ENCODE results near the gene UNC93A.
"Not testable (repeated sequence)": the region's sequence is repeated elsewhere in the genome, so short reads cannot be mapped to it uniquely, and the experiment has no call there.

UNC93A gene

DNA sequence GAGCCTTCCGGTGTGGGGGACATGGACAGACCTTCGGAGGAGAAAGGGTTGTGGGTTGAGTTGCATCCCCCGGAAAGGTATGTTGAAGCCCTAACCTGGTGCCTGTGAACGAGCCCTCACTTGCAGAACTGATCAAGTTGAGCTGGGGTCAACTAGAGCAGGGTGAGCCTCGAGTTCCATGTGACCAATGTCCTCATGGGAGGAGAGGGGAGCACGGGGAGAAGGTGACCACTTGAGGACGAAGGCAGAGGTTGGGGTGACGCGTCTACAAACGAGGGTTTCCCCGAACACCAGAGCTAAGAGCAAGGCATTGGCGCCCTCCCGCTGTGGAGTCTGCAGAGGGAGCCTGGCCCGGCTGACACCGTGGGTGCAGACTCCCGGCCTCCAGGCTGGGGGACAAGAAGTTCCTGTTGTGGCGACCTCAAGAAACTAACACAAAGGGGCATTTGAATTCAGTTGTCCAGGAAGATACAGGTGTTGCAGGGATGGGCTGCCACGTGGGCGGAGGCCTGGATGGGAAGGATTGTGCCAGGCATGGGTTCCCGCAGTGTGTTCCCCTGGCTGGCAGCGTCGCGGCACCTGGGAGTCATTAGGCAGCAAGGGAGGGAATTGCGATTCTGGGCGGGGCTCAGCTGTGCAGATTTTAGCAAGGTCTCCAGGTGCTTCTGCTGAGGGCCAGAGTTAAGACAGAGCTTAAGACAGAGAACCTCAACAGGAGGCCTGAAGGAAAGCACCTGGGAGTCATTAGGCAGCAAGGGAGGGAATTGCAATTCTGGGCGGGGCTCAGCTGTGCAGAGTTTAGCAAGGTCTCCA, 20.4 kb upstream of the UNC93A start:
- DNase-seq (ENCODE audit: low spot score), result no peak

DNA sequence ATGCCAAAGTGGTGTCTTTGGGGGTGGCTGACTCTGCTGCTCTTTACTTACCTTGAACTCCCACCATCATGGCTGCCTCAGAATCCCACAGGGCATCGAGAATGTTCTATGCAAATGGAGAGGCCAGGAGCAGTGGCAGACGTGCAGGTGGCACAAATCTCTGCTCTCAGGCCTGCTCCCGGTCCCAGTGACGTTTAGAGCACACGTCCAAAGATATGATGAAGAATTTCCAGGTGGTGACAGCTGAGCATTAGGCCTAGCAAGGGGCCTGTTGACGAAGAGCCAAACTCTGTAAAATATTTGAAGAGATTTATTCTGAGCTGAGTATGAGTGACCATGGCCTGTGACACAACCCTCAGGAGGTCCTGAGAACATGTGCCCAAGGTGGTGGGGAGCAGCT, 19.0 kb upstream of the UNC93A start:
- no peak for DNase-seq (ENCODE audit: low spot score)

DNA sequence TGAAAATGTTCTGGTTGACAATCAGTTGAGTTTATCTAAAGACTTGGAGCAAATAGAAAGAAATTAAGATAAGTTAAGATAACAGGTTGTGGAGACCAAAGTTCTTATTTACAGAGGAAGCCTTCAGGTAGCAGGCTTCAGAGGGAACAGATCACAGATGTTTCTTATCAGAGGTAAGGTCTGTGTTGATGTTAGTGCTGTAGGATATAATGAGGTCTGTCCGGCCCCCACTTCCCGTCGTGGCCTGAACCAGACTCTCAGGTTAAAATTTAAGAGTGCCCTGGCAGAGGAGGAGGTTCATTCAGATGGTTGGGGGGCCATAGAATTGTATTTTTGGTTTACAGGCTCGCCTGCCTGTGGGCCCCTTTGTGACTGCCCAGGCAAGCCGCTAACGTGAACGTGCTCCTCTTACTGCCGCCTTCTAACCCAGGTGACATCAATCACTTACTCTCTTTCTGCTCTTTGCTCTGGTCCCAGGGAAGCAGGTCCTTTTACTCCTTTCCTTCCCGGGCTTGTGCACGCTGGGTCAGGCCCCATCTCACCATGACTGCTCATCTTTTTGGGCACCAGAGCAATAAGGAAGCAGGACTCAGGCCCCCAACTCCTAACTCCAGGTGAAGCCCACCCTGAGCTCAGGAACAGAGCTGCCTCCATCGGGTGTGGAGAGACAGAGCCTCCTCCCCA, 18.3 kb upstream of the UNC93A start:
- no peak for DNase-seq (ENCODE audit: low spot score)

DNA sequence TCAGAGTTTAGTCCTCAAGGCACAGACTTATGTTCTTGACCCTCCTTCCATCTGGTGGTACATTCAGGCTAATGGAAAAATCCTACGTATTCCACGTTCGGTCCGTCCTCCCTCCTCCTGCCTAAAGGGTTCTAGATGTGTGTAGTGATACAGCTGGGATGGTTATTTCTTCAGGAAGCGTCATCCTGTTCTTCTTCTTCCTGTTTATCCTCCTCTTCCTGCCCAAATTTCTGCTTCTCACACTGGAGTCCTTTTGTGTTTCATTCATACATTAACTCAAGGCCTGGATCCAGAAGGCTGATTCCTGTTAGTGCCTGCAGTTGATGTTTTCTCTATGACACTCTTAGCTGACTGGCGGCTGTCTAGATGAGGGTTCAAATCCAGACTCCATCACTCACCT, 16.8 kb upstream of the UNC93A start:
- DNase-seq (ENCODE audit: low spot score), result no peak

DNA sequence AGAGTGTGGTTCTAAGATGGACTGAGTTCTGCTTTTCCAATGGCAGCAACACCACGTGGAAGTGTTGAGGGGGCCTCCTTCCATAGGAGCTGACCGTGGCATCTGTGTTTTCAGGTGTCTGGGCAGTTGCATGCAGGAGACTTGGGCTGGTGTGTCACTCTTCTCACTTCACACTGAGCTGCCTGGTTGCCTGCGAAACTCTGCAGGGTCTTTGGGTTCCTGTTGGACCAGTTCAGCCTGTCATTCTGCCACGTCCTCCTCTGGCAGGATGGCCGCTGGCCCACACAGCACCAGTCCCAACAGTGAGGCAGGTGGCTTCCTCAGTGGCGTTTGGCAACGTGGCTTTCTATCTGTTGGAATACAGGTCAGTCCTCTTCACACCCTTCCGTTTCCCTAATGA, 16.1 kb upstream of the UNC93A start:
- DNase-seq (ENCODE audit: low spot score), result no peak

DNA sequence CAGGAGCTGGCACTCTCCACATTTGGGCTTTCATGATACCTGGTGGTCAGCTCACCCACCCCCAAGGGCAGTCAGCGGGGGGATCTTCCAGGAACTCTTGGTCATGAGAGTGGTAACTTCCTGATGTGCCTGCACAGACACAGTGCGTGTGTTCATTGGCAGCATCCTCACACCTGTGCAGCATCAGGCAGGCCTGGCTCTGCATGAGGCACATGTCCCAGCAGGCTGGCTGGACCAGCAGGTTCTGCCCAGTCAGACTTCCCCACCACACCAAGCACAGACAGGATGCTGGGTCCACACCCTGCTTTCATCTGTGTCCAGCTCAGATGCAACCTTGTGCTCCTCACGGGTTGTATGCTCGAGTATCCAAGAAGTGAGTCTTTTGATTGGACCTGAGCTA, 15.7 kb upstream of the UNC93A start:
- no peak for DNase-seq (ENCODE audit: low spot score)

DNA sequence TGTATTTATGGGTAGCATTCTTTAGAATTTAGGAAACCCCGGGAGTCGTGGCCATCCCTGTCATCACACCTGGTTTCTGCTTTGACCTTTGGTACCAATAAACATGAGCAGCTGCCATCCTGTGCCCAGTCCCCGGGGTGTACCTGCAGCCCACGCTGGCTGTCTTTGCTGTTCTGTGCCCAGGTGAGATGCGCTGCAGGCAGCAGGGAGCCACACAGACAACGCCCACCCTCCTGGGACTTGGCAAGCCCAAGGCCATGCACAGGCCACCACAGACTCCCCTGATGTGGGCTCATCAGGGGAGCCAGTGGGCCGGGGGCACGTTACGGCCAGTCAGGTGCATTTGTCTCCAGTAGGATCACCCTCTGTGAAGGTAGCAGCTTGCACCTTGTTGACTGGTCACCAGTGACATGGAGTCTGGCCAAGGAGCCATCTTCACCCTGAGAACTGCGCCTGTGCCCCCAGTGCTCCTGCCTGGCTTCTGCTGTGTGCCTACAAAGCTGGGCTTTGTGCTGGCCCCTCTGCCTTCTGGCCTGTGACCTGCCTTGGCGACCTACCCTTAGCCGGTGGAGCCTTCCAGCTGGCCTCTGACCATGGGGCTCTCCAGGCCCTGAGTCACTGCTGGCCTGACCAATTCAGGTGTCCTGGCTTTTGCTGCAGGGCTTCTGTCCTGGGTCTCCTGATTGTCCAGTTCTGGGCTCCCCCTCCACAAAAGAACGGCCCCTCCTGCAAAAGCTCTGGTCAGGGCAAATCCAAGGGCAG, 14.2 kb upstream of the UNC93A start:
- DNase-seq (ENCODE audit: low spot score), result no peak

DNA sequence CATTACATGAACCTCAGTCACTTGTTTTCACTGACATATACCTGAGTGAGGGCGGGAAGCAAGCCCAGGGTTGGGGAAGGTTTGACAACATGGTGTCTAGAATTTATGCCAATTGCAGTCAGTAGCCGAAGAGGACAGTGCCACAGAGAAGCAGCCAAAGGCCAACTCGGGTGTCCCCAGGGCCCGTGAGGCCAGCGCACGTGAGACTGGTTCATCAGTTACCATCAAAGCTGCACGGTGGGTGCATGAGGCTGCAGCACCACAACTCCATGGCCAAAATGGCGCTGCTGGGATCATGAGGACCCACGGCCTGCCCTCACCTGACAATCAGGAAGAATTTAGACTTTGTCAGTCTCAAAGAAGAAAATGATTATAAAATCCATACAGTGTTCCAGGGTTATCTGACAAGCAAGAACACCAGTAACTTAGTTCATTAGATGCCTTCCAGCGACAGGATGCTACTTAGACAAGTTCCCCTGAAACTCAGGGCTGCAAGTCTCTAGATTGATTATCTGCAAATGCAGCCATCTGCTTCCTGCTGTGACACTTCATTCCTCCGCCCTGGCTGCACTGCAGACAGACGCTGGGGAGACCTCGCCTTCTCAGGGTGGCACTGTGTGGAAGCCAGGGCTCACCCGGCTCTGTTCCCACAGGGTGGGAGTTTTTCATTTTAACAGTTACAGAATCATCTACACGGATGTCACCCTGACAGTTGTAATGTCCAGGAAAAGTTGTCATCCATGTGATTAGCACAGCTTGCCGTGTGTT, 12.8 kb upstream of the UNC93A start:
- DNase-seq (ENCODE audit: low spot score), result not testable (repeated sequence)

DNA sequence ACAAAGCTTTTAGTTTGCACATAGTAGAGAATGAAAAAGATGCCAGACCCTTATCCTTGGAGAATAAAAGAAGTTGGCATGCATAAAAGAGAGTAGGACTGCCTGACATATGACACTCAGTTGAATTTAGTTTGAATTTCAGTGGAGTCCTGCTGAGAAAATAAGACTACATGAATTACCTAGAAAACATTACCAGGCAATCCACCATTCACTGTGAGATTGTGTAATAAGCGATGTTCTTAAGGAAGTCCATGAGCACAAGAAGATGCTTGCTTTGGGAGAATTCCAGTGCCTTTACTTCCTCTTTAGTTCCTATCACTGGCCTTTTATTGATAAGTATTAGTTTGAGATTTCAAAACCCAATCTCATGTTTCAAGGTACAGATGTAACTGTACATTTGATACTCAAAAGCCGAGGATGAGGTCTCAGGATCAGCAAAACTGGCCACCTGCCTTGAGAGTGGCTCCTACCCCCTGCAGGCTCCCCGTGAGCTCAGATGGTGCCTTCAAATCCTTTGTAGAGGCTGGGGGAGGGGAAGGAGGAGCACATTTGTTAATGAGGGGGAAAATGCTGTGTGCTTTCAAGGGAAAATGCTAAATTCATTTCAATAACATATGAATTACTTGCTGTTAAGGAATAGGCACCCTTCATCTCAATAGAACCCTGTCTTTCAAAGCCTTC, 11.2 kb upstream of the UNC93A start:
- no peak for DNase-seq (ENCODE audit: low spot score)

DNA sequence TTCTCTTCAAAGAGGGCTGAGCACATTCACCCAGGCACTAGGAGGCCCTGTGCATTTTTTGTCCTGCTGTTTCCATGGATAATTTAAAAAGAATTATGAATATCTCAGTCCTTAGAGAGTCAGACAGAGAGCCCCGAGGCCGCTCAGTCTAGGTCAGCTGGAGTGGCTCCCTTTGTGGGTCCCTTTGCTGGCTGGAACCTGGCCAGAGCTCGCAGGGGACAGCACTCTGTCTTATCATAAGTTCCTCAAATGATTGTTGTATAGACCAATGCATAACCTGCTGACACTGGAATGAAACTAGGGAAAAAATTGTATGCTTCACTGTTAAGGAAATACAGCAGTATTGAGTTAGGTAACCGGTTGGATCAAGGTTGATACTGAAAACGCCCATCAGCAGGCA, 10.6 kb upstream of the UNC93A start:
- not testable (repeated sequence) for DNase-seq (ENCODE audit: low spot score)

DNA sequence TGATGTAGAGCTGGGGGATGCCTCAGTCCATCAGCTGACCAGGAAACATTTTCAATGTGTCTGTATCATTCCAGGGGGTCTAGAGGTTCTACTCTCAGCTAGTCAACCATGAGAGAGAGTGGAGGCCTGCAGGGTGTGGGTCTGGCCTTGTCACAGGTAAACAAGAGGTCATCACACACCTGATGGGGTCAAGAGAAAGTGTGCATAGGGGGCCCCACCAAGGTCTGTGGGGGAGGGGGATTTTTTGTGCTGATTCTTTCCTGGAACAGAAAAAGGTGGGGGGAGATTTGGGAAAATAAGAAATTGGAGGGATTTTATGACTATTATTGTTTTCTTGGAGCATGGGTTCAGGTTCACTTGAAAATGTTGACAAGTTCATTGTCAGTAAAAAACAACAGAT, 8.9 kb upstream of the UNC93A start:
- no peak for DNase-seq (ENCODE audit: low spot score)

DNA sequence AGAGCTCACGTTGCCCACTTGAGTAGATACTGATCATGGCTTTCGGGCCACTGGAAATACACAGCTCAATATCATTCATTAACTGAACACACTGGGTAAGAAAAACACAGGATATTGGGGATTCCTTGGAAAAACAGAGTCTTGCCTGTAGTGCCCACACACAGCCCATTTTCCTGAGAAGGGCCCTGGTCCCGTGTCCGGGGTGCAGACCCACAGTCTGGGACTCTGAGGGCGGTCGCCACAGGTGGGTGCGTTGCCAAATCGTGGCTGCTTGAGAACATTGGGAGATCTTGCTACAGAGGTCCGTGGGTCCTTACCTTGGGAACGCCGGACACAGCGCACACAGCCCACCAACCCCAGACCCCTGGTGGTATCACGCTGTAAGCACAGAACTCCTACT, 6.5 kb upstream of the UNC93A start:
- not testable (repeated sequence) for DNase-seq (ENCODE audit: low spot score)

DNA sequence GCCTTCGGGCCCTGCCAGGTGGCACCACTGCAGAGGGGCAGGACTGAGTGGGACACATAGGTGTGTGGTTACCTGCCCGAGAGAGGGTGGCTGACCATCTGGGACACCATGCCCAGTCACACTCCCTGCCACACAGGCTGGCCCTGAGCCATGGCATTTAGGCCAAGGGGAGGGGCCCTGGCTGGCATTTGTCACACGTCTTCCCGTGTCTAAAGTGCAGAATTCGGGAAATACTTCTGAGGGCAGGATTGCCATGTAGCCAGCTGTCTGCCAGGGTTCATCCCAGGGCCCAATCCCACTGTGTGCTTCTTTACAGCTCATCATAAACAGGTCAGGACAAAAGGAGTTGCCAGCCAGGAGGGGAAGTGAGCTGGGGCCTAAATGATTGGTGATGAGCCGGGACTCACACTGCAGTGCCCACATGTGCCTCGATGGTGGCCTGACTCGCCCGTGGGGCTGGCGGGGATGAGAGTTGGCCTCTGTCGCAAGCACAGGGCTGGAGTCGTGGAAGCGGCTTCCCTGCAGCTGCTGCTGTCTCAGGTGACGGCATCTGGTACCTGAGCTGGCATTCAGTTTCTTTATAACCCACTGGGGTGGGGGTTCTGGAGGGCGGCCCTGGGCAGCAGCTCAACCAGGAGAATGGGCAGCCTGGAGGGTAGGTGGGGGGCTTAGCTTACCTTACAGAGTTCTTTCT, 5.9 kb upstream of the UNC93A start:
- DNase-seq (ENCODE audit: low spot score), result no peak

DNA sequence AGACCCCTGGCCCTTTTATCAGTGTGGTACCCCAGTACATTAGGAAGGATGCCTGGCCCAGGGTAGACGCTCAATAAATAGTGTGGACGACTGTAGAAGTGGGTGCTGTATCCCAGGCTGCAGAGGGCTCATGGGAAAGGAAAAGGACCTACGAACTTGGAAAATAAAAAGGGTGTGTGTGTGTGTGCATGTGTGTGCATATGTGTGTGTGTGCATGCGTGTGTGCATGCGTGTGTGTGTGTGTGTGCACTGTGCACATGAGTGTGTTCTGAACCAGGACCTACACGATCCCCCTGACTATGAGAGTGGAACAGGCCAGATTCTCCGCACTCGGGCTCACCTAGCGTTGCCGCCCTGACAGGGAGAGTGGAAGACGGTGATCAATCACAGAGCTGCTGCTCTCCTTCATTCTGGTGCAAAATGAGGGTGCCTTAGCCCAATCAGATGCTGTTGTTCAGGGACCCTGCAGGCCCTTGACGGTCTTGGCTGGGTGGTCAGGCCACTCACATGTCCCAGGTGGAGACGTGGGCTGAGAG, 3.5 kb upstream of the UNC93A start:
- no peak for DNase-seq (ENCODE audit: low spot score)

DNA sequence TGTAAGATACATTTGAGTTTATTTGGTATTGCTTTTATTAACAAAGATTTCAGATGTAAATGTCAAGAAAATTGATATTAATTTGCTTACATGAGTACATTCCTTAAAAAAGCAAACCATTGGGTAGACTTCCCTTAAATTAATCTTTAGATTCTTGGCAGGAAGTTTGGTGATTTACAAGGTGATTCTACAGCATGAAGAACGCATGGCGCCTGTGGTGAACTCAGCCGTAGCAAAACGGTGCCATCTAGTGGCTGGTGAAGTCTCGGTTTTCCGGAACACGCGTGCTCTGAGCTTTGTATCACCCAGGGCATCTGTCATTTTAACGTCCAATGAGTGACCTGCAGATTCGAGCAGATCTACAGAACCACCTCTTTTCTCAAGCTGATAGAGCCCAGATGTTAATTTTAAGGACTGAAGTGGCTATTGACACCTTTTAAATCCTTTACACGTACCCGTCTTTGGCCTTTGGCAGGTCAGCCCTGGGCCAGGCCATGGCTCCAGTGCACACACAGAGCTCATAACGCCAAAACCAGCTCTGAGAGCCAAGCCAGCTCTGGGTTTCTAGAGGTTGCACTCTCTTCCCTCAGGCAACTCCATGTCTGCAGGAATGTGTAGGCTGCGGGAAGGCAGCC, 2.4 kb upstream of the UNC93A start:
- DNase-seq (ENCODE audit: low spot score), result peak; percentile 42

DNA sequence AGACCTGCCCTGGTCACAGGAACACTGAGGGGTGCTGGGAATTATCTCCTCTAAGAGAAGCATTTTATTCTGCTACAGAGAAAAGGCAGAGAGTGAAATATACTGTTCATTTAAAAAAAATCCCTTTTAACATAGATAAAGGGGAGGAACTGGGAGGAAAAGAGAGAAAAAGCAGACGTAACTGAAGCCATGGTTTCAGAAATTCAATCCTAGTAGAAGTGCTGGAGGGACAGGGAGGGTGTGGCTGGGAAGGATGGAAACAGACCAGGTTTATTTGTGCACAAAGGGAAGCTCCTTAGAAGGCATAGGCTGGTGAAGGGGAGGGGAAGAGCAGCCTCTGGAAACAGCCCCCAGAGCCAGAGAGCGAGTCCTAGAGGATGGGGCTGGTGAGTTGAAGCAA, 1.8 kb upstream of the UNC93A start:
- not testable (repeated sequence) for DNase-seq (ENCODE audit: low spot score)

DNA sequence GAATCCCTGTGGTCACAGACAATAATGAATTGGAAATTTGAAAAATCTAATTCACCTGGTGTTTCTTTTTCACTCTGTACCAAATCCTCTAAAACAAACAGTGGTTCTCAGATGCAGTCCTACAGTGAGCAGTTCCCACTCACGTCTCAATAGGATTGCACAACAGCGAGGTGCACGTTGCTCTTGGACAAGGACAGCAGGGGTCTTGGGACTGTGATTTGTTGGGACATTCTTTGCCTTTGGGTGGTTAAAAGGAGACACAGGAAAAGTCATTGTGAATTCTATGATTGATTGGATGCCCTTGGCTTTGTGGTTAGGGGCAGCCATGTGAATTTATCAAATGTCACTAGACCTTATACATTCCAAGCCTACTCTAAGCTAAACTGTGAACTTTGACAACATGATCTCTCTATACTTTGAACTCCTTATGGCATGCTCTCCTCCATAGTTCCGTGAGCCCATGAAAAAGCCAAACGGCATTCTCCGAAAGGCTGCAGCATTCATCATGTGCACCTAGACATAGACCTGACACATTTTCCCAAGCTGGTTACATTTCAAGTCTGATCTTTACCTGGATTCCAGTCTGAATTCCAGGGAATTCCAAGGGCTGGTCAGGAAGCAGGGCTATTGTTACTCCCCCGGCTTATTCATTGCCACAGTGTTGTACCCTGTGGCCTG, 647 bp downstream of the UNC93A start:
- no peak for DNase-seq (ENCODE audit: low spot score)

DNA sequence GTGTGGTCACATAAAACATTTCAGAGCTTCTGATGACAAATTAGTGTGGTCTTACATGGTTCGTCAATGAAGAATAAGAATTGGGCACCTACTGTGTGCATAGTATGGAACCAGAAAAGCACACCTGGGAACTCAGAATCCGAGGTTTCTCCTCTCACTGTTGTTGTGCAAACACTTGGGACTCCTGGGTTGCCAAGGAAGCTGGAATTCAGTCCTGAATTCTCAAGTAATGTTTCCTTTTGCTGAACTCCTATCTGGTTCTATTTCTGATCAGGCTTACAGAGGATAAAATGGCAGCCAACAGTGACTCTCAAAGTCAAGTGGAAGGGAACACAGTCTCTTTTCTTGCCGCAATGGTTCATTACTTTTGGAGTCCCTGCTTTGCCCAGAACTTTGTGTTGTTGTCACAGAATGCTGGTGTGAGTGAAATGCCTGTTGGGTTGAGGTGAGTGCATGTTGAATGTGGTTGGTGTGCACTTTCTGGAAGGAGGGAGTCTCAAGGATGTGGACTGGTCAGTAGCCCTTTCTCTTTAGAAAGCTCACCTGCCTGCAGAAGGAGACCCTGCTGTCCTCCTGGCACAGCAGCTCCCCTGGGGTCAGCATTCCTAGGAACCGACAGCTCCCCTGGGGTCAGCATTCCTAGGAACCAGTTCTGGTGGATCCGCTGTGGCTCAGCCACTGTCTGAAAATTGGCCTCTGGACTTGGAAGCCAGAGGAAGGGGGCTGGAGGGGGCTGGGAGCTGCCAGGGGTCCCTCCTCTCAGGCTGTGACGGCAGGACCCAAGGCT, 1.4 kb downstream of the UNC93A start:
- no peak for DNase-seq (ENCODE audit: low spot score)

DNA sequence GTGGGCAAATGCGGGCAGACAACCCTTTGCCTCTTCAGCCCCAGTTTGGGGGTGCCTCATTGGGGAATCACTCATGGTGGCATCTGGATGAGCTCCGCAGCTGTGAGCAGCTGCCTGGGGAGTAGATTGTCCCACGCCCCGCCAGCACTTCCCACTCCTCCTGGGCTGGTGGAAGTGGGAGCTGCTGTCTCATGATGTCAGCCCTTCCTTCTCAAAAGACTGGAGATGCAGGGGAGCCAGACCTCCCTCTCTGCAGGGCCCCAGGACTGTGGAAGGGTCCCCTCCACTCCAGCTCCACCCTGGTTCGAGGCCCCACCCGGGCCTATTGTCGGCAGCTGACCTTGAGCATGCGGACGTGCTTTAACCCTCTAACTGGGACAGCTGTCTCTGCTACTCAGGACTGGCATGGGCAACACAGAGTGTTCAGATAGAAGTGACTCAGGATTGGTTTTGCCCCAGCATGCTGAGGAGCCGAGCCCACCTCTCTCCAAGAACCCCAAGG, 2.0 kb downstream of the UNC93A start:
- no peak for DNase-seq (ENCODE audit: low spot score)

Measured in Ammon's horn (tissue), 1 donor.